Transverse colon (tissue), 4 donors: ENCODE results near the gene HTN1.

Experiments
- EP300 ChIP-seq: sonication (generic); formaldehyde crosslinking; IDR thresholded peaks from one replicate; pipeline ENCODE4 v1.6.1; 2017; ENCODE audit warnings: antibody characterized with exemption, low read depth
- POLR2A ChIP-seq: fragments of 450-650 bp; IDR thresholded peaks from one replicate; pipeline ENCODE4 v1.6.1; 2016; ENCODE audit warnings: antibody characterized with exemption, mild to moderate bottlenecking, moderate library complexity
- POLR2AphosphoS5 ChIP-seq, 3 donors: sonication (generic); formaldehyde crosslinking; IDR thresholded peaks; one replicate each; pipeline ENCODE4 v1.6.1; 2016; ENCODE audit warnings: antibody characterized with exemption in 3 of 3
- TF ChIP-seq, protein P1 (sequence below), 5 experiments: fragments of 200-600 bp in 3 of 5; fragments of 450-650 bp in 2 of 5; sonication (generic) in 3 of 5; IDR thresholded peaks; 1 replicate in 2 of 5; 2 replicates in 3 of 5; pipeline ENCODE4 v1.5.1; 2016 to 2017; ENCODE audit warnings: antibody characterized with exemption in 5 of 5, inconsistent platforms in 3 of 5, mild to moderate bottlenecking in 2 of 5, moderate library complexity in 1 of 5

GRCh38 chr4:70041652-70042286 lies 8.5 kb upstream of the HTN1 start:
- TF ChIP-seq, protein P1, sequence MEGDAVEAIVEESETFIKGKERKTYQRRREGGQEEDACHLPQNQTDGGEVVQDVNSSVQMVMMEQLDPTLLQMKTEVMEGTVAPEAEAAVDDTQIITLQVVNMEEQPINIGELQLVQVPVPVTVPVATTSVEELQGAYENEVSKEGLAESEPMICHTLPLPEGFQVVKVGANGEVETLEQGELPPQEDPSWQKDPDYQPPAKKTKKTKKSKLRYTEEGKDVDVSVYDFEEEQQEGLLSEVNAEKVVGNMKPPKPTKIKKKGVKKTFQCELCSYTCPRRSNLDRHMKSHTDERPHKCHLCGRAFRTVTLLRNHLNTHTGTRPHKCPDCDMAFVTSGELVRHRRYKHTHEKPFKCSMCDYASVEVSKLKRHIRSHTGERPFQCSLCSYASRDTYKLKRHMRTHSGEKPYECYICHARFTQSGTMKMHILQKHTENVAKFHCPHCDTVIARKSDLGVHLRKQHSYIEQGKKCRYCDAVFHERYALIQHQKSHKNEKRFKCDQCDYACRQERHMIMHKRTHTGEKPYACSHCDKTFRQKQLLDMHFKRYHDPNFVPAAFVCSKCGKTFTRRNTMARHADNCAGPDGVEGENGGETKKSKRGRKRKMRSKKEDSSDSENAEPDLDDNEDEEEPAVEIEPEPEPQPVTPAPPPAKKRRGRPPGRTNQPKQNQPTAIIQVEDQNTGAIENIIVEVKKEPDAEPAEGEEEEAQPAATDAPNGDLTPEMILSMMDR (IDR thresholded peaks at IDR 0.05) = no peak
- TF ChIP-seq POLR2AphosphoS5 (IDR thresholded peaks at IDR 0.05) (no peak), POLR2A (no peak), EP300 (no peak)
